Measurements from ENCODE around the gene ERVV-1. TPM values are rescaled to one million over a fixed set of nuclear protein-coding genes. Genes with fewer than 3 reads are reported as not detected.
A peak's percentile ranks its signal among the peaks of the same experiment; 100 is the strongest.
"Not testable (repeated sequence)": the region's sequence is repeated elsewhere in the genome, so short reads cannot be mapped to it uniquely, and the experiment has no call there.

ERVV-1 gene
- not detected for total RNA-seq
- long read RNA-seq, result 0 reads

GRCh38 chr19:53013621-53014020 lies at the start of gene ERVV-1:
Gene ERVV-1, plus strand, starts transcription at chr19:53013921. Its CDS starts 170 bp downstream, at chr19:53014091.
- DNase-seq, result no peak
- intact Hi-C loops (cut with DNase I), result no loop called here

GRCh38 chr19:52967772-52968171 lies 45.9 kb upstream of the ERVV-1 start:
- intact Hi-C loops (cut with DNase I), result no loop called here
- DNase-seq, result no peak

More at GRCh38 chr19:53013621-53014020, at the start of gene ERVV-1:
- no peak for ATAC-seq

GRCh38 chr19:52981329-52981728 lies 32.4 kb upstream of the ERVV-1 start:
- ATAC-seq (no peak), DNase-seq (no peak)
- intact Hi-C loops (cut with DNase I), result no loop called here

More at GRCh38 chr19:52967772-52968171, 45.9 kb upstream of the ERVV-1 start:
- ATAC-seq, result no peak

GRCh38 chr19:52983167-52983566 lies 30.6 kb upstream of the ERVV-1 start:
- DNase-seq; intact Hi-C loops (cut with DNase I); ATAC-seq: not testable (repeated sequence)

GRCh38 chr19:52987221-52987620 lies 26.5 kb upstream of the ERVV-1 start:
- intact Hi-C loops (cut with DNase I), result no loop called here
- ATAC-seq, result no peak
- DNase-seq, result no peak

GRCh38 chr19:52988506-52988905 lies 25.2 kb upstream of the ERVV-1 start:
- ATAC-seq, result no peak
- DNase-seq, result no peak
- intact Hi-C loops (cut with DNase I), result no loop called here

- no peak for ATAC-seq
- intact Hi-C loops (cut with DNase I), result no loop called here
- no peak for DNase-seq
Measured at GRCh38 chr19:52990759-52991418, 22.8 kb upstream of the ERVV-1 start.

- DNase-seq (no peak), ATAC-seq (no peak)
- intact Hi-C loops (cut with DNase I), result no loop called here
Measured at GRCh38 chr19:52991484-52991883, 22.2 kb upstream of the ERVV-1 start.

- peak; percentile 33 for DNase-seq
Measured at GRCh38 chr19:52992109-52993004, 21.4 kb upstream of the ERVV-1 start.

GRCh38 chr19:52993342-52994178 lies 20.2 kb upstream of the ERVV-1 start:
- DNase-seq, result peak; percentile 80
- ATAC-seq, result peak; percentile 94 to 95
- intact Hi-C loops (cut with DNase I), result no loop called here

More at GRCh38 chr19:52992109-52993004, 21.4 kb upstream of the ERVV-1 start:
- intact Hi-C loops (cut with DNase I), result no loop called here
- ATAC-seq, result peak; percentile 33 to 45

GRCh38 chr19:52995711-52996110 lies 18.0 kb upstream of the ERVV-1 start:
- intact Hi-C loops (cut with DNase I), result no loop called here
- no peak for DNase-seq
- no peak for ATAC-seq

- DNase-seq, result no peak
- ATAC-seq, result no peak
- intact Hi-C loops (cut with DNase I), result no loop called here
Measured at GRCh38 chr19:52997975-52998374, 15.7 kb upstream of the ERVV-1 start.

- DNase-seq (no peak), ATAC-seq (no peak)
- intact Hi-C loops (cut with DNase I), result no loop called here
Measured at GRCh38 chr19:53002479-53002878, 11.2 kb upstream of the ERVV-1 start.

- intact Hi-C loops (cut with DNase I), result no loop called here
- DNase-seq (no peak), ATAC-seq (no peak)
Measured at GRCh38 chr19:53004242-53004641, 9.5 kb upstream of the ERVV-1 start.

- intact Hi-C loops (cut with DNase I), result no loop called here
- DNase-seq, result no peak
- ATAC-seq, result no peak
Measured at GRCh38 chr19:53007200-53007599, 6.5 kb upstream of the ERVV-1 start.

- no peak for ATAC-seq
- intact Hi-C loops (cut with DNase I), result no loop called here
Measured at GRCh38 chr19:53007606-53008005, 6.1 kb upstream of the ERVV-1 start.

GRCh38 chr19:53008061-53008778 lies 5.5 kb upstream of the ERVV-1 start:
- ATAC-seq, result no peak
- intact Hi-C loops (cut with DNase I), result no loop called here
- no peak for DNase-seq

More at GRCh38 chr19:53007606-53008005, 6.1 kb upstream of the ERVV-1 start:
- no peak for DNase-seq

GRCh38 chr19:53010494-53010893 lies 3.2 kb upstream of the ERVV-1 start:
- no peak for ATAC-seq
- intact Hi-C loops (cut with DNase I), result no loop called here

GRCh38 chr19:53012006-53012405 lies 1.7 kb upstream of the ERVV-1 start:
- no peak for DNase-seq
- intact Hi-C loops (cut with DNase I), result no loop called here

More at GRCh38 chr19:53010494-53010893, 3.2 kb upstream of the ERVV-1 start:
- DNase-seq, result no peak

More at GRCh38 chr19:53012006-53012405, 1.7 kb upstream of the ERVV-1 start:
- ATAC-seq, result no peak

Data from left cardiac atrium (tissue), 4 donors.